NCI-H2171 (cell line): ENCODE measurements around the gene ACSM5.
"Not testable (repeated sequence)": the region's sequence is repeated elsewhere in the genome, so short reads cannot be mapped to it uniquely, and the experiment has no call there.

Experiments
- DNase-seq: peaks from one replicate; lab custom pipeline; 2025; lab: John Stamatoyannopoulos, UW

ACSM5 gene

DNA sequence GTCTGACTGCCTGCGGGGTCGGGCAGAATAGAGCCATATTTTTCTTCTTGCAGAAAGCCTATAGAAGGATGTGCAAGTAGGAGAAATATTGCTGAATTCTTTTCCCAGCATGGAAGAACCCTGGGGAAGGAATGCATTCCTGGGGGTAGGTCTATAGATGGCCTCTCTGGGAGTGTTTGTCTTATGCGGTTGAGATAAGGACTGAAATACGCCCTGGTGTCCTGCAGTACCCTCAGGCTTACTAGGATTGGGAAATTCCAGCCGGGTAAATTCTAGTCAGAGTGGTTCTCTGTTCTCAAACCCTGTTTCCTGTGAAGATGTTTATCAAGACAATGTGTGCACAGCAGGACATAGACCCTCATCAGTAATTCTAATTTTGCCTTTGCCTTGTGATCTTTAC lies 44.3 kb downstream of the ACSM5 start:
- DNase-seq, result not testable (repeated sequence)

DNA sequence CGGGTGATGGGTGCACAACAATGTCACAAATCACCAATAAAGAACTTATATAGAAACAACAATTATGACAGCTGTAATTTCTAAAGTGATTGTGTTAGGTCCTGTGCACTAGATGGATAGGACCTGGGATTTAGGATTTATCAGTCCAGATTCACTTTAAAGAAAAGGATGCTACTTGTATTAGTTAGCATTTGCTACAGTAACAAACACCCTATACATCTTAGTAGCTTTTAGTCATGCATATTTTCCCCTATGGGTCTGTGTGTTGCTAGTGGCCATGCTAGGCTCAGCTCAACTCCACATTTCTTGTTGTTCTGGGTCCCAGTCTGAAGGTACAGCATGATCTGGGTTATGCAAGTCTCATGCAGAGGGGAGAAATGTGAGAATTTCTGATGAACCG lies 49.9 kb downstream of the ACSM5 start:
- DNase-seq, result not testable (repeated sequence)

DNA sequence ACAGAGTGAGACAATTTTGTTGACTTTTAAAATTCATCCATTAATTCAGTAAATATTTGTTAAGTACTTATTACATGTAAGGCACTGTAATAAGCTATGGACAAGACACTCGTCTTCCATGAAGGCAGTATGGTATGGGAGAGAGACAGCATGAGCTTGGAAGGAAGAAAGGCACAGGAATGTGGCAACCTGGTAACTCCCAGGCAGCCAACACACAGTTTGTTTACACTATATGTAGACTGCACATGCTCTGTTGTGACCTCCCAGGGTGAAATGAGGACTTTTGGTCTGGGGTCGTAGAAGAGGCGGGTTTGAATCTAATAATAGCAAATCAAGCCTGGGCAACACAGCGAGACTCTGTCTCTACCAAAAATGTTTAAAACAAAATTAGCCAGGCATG lies 51.0 kb downstream of the ACSM5 start:
- DNase-seq, result not testable (repeated sequence)

DNA sequence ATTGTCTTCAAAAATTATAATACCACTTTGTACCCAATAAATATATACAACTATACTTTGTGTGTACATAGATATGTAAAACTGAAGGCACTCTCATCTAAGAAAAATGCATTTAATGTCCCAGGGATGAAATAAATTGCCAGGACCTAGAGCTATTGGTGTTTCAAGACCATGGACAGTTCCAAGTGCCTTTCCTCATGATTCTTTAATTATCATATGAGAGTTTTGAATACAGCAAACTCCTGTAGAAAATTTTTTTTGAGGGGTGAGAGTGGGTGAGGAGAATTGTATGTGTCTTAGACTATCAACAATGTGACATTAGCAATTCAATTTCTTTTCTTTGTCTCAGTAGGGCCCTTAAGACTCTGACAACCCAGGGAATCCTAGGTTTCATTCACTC lies 59.6 kb downstream of the ACSM5 start:
- DNase-seq, result not testable (repeated sequence)

DNA sequence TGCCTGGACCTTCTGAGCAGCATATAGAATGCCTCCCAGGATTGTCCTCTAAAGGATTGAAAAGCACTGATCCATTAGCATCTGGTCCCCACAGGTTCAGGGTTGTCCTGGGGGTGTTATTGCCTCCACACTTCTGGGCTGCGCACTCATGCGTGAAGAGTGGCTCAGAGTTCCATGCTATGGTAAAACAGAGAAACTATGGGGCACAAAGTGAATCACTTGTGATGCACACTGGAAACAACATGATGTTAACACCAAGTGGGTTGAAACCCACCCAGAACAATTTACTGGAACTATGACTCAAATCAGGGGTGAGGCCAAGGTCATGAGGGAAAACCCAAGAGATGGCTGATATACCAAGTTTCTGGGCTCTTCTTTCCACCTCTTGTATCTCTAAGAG lies 60.6 kb downstream of the ACSM5 start:
- DNase-seq, result not testable (repeated sequence)

DNA sequence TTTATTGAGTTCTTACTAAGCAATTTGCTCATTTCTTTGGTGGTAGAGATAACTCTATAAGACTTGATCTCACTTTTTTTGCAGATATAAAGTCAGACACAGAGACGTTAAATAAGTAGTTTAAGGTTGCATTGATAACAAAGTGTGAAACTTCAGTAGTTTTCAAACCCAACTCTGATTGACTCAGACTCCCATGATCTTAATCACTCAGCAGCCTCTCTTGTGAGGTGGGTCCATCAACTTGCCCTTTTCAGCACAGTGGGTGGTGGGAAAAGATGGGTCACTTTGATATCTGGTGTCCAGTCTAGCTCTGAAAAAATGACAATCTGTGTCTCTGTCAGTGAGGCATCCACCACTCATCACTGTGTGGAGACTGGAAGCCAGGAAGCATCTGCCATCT lies 61.4 kb downstream of the ACSM5 start:
- not testable (repeated sequence) for DNase-seq

DNA sequence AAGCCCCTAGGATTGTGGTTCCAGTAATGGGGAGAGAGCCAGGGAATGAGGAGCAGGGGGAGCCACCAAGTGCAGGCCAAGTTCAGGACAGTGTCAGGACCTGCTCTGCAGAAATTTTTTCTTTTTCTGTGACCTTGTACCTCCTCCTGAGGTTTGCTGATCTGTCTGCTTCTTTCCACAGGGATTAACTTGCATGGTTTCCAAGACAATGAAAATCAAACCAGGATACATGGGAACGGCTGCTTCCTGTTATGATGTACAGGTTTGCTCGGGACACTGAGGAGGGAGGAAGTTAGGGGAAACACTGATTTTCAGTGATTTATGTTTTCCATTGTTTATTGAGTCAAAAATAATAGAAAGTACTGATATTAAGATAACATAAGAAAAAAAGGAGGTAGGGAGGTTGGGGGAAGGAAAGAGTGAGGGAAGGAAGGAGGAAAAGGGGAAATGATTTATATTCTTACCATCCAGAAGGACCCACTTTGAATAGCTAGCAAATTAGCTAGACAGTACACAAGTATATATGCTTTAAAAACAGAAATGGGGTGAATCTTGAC lies 67.9 kb downstream of the ACSM5 start:
- DNase-seq, result not testable (repeated sequence)

DNA sequence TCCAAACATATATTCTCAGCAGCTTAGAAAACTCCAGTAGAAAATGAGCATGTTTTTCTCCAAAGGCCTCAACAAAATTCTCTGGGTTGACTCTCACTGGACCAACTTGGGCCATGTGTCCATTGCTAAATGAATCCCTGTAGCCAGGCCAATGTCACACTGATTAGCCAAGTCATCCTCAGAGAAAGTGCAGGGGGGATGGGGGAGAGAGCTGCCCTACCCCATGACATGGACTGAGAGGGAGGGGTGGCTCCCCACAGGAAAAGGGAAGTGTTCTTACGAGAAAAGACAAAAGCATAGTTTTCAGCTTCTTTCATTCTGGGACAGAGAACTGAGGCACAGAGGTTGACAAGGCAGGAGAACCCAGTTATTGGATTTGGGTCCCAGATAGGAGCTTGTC lies 74.7 kb downstream of the ACSM5 start:
- DNase-seq, result not testable (repeated sequence)

DNA sequence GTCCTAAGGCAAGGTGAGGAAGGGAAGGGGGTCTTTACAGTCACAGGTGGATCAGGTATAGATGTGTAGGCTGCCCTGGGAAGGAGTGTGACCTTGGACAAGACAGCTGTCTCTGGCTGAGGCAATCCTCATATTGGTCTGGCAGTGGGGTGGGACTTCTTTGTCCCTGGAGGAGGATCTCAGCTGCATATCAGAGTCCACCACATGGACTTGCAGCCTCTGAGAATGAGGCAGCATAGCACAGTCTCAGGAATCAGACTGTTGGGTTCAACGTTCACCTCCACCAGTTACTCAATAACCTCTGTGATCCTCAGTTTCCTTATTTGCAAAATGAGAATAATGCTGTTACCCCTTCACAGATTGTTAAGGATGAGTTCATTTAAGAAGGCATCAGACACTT lies 75.4 kb downstream of the ACSM5 start:
- DNase-seq, result no peak

DNA sequence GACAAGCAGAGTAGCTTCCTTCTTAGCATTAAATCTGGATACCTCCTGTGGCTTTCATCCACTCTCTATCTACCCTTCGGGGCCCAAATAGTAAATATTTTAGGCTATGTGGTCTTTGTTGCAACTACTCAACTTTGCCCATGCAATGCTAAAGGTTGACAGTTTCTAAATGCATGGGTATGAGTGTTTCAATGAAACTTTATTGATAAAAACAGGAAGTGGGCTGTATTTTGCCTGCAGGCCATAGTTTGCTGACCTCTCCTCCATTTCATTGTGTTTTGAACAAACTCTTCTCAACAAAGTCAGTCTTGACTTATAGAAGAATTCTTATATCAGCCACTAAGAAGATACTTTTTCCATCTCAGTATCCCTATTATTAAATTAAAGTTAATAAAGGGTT lies 76.1 kb downstream of the ACSM5 start:
- DNase-seq, result no peak
